ENCODE measurements around the gene DNAJC4. TPM values are rescaled to one million over a fixed set of nuclear protein-coding genes. Genes with fewer than 3 reads are reported as not detected.

The DNAJC4 gene
- total and polyA plus RNA-seq, 8 donors, result 28.1 to 125 (median 34.7) TPM

DNA sequence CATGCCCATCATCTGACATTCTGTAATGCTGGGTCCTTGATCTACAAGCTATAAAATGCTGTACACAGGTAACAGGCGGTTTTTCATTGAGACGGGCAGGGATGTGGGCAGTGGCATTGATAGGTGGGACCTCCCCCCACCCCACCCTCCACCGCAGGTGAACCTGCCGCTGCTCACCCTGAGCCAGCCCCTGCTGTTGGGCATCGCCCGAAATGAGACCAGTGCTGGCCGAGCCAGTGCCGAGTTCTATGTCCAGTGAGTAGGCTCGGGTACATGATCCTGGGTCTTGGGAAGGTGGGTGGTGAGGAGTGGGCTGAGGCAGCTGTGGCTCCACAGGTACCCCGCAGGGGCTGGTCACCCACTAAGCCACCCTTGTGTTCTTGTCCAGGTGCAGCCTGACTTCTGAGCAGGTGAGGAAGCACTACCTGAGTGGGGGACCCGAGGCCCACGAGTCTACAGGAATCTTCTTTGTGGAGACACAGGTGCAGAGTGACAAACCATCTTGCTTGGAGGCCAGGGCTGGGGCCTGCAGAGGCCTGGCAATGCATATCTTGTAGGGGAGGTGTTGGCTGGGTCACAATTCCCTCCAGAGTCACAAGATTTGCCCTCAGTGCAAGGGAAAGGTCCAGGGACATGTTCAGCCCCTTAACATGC, 1.1 kb upstream of the DNAJC4 start:
- peak overlapping the region; percentile 86 to 95 (median 90) for H3K27ac ChIP-seq
- FAIRE-seq, result no peak
- intact Hi-C loops (cut with DNase I), result no loop called here
- WGBS, 2 donors, result 70 to 76% methylated on average over 12 of the region's 12 CpGs
- H3K27me3 ChIP-seq, result no peaks in the 10 kb centered on the region
- no peaks in the 10 kb centered on the region for H3K9me3 ChIP-seq
- TF ChIP-seq, protein P1, sequence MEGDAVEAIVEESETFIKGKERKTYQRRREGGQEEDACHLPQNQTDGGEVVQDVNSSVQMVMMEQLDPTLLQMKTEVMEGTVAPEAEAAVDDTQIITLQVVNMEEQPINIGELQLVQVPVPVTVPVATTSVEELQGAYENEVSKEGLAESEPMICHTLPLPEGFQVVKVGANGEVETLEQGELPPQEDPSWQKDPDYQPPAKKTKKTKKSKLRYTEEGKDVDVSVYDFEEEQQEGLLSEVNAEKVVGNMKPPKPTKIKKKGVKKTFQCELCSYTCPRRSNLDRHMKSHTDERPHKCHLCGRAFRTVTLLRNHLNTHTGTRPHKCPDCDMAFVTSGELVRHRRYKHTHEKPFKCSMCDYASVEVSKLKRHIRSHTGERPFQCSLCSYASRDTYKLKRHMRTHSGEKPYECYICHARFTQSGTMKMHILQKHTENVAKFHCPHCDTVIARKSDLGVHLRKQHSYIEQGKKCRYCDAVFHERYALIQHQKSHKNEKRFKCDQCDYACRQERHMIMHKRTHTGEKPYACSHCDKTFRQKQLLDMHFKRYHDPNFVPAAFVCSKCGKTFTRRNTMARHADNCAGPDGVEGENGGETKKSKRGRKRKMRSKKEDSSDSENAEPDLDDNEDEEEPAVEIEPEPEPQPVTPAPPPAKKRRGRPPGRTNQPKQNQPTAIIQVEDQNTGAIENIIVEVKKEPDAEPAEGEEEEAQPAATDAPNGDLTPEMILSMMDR (IDR thresholded peaks at IDR 0.05), result no peak
- no peaks in the 10 kb centered on the region for H3K36me3 ChIP-seq
- no peak for ATAC-seq
- H3K4me1 ChIP-seq, result peaks cover 8 to 44% (median 21%) of the 10 kb centered on the region in 3 donors
- H3K4me3 ChIP-seq, result peak overlapping the region in 1 of 4 donors; percentile 69
- DNase-seq, result peak in 3 of 6 donors; percentile 39 to 46 (median 41)

- Histone ChIP-seq H3K27me3 (no peaks in the 10 kb centered on the region), H3K4me1 (peaks cover 8 to 44% (median 20%) of the 10 kb centered on the region in 3 donors), H3K27ac (peak overlapping the region; percentile 86 to 95 (median 90)), H3K36me3 (no peaks in the 10 kb centered on the region), H3K9me3 (no peaks in the 10 kb centered on the region), H3K4me3 (peak overlapping the region; percentile 50 to 81 (median 68))
- ATAC-seq (no peak), FAIRE-seq (no peak), DNase-seq (peak in 1 of 6 donors; percentile 38)
- WGBS, 2 donors, result 29 to 31% methylated on average over 13 of the region's 13 CpGs
- TF ChIP-seq, protein P1 (IDR thresholded peaks at IDR 0.05), result no peak
- intact Hi-C loops (cut with DNase I), result no loop called here
Observed at GRCh38 chr11:64229744-64230170, 591 bp upstream of the DNAJC4 start.

- intact Hi-C loops (cut with DNase I), result no loop called here
- no peak for ATAC-seq
- WGBS, 2 donors, result 2 to 5% methylated on average over 8 of the region's 8 CpGs
- peak overlapping the region; percentile 86 to 95 (median 90) for H3K27ac ChIP-seq
- peak overlapping the region; percentile 50 to 81 (median 68) for H3K4me3 ChIP-seq
- H3K36me3 ChIP-seq, result no peaks in the 10 kb centered on the region
- no peak for DNase-seq
- peaks cover 14 to 45% (median 14%) of the 10 kb centered on the region in 3 donors for H3K4me1 ChIP-seq
- no peaks in the 10 kb centered on the region for H3K9me3 ChIP-seq
- TF ChIP-seq, protein P1 (IDR thresholded peaks at IDR 0.05), result no peak
- H3K27me3 ChIP-seq, result no peaks in the 10 kb centered on the region
- FAIRE-seq, result no peak
Observed at GRCh38 chr11:64230985-64231365, 627 bp downstream of the DNAJC4 start.

GRCh38 chr11:64231546-64231945, 1.2 kb downstream of the DNAJC4 start:
- Histone ChIP-seq H3K4me1 (peaks cover 14 to 48% (median 14%) of the 10 kb centered on the region in 3 donors), H3K9me3 (no peaks in the 10 kb centered on the region), H3K27me3 (no peaks in the 10 kb centered on the region), H3K36me3 (no peaks in the 10 kb centered on the region), H3K27ac (no peak overlapping the region), H3K4me3 (peak overlapping the region in 1 of 4 donors; percentile 81)
- 81 to 90% methylated on average over 7 of the region's 7 CpGs for WGBS, 2 donors
- TF ChIP-seq, protein P1 (IDR thresholded peaks at IDR 0.05), result no peak
- FAIRE-seq (no peak), ATAC-seq (no peak), DNase-seq (no peak)
- intact Hi-C loops (cut with DNase I), result no loop called here
